ENCODE measurements around the gene PPP1R9B.

PPP1R9B gene

GRCh38 chr17:50087912-50088405 is 62.5 kb downstream of the PPP1R9B start:
- DNase-seq = no peak

- DNase-seq = peak; percentile 66
Observed at GRCh38 chr17:50087246-50087911, 63.1 kb downstream of the PPP1R9B start.

All from effector CD4-positive, alpha-beta T cell (primary cell).